NOMO-1 treated with dmso at 0.1 percent for 144 hours (cell line): ENCODE results near the gene MRE11.
A peak's percentile ranks its signal among the peaks of the same experiment; 100 is the strongest.

Source experiments
- DNase-seq: peaks from one replicate; lab custom pipeline; 2025; ENCODE audit not compliant: unreplicated experiment; lab: John Stamatoyannopoulos, UW

The MRE11 gene

GRCh38 chr11:94493281-94494125, at the start of gene MRE11, which contains the start of gene ANKRD49:
MRE11 (minus strand) TSS chr11:94493844; CDS start chr11:94492801, 1,043 bp downstream.
ANKRD49 (plus strand) TSS chr11:94493984; CDS start chr11:94496694, 2,710 bp downstream.
- peak; percentile 92 for DNase-seq

GRCh38 chr11:94539420-94539819, 45.8 kb upstream of the MRE11 start:
- DNase-seq = no peak

GRCh38 chr11:94537031-94537600, 43.5 kb upstream of the MRE11 start:
- no peak for DNase-seq

- DNase-seq = no peak
Observed at GRCh38 chr11:94536386-94536785, 42.7 kb upstream of the MRE11 start.

- peak; percentile 35 for DNase-seq
Observed at GRCh38 chr11:94533696-94534630, 40.3 kb upstream of the MRE11 start.

- DNase-seq = no peak
Observed at GRCh38 chr11:94533206-94533605, 39.6 kb upstream of the MRE11 start.

- no peak for DNase-seq
Observed at GRCh38 chr11:94532211-94532610, 38.6 kb upstream of the MRE11 start.

- DNase-seq = no peak
Observed at GRCh38 chr11:94528551-94528950, 34.9 kb upstream of the MRE11 start.

GRCh38 chr11:94526645-94527438, 33.2 kb upstream of the MRE11 start:
- DNase-seq = no peak

- no peak for DNase-seq
Observed at GRCh38 chr11:94525546-94526324, 32.1 kb upstream of the MRE11 start.

- DNase-seq = no peak
Observed at GRCh38 chr11:94524341-94524740, 30.7 kb upstream of the MRE11 start.

GRCh38 chr11:94521684-94522083, 28.0 kb upstream of the MRE11 start:
- no peak for DNase-seq

- DNase-seq = peak; percentile 16
Observed at GRCh38 chr11:94519478-94520084, 25.9 kb upstream of the MRE11 start.

- no peak for DNase-seq
Observed at GRCh38 chr11:94518300-94518699, 24.7 kb upstream of the MRE11 start.

GRCh38 chr11:94516725-94517124, 23.1 kb upstream of the MRE11 start:
- DNase-seq = no peak

GRCh38 chr11:94515398-94515797, 21.8 kb upstream of the MRE11 start:
- no peak for DNase-seq

GRCh38 chr11:94513091-94513490, 19.4 kb upstream of the MRE11 start:
- no peak for DNase-seq

GRCh38 chr11:94511932-94512781, 18.5 kb upstream of the MRE11 start, which contains the start of gene C11orf97:
C11orf97 (plus strand) TSS chr11:94512461; CDS start chr11:94512529, 68 bp downstream.
- DNase-seq = no peak
